DND-41 (cell line): Measurements from ENCODE around the gene VASP.

Source experiments
- ATAC-seq: fragments of 200-7000 bp; cut with Tn5 transposase; 3 replicates; pipeline ENCODE4 v1.9.1; 2021; ENCODE audit warnings: low read depth; ENCODE audit not compliant: insufficient read depth
- DNase-seq: peaks from one replicate; pipeline ENCODE4 v3.0.0-alpha.2; 2020
- H2AFZ ChIP-seq: 2 replicates; pipeline ENCODE4 v1.6.0; 2012; ENCODE audit warnings: low read depth, low read length
- H3K27ac ChIP-seq: 2 replicates; pipeline ENCODE4 v1.5.1; 2012; ENCODE audit warnings: low read length, inconsistent platforms
- H3K27me3 ChIP-seq: fragments of 200-600 bp; sonication (generic); 2 replicates; pipeline ENCODE4 v1.6.0; 2012; ENCODE audit warnings: low read length, mild to moderate bottlenecking, inconsistent platforms; ENCODE audit not compliant: insufficient read depth, poor library complexity
- H3K36me3 ChIP-seq: 2 replicates; pipeline ENCODE4 v1.5.1; 2012; ENCODE audit warnings: low read length, inconsistent platforms; ENCODE audit not compliant: insufficient read depth
- H3K4me1 ChIP-seq: 2 replicates; pipeline ENCODE4 v1.5.1; 2012; ENCODE audit warnings: mild to moderate bottlenecking, low read length; ENCODE audit not compliant: insufficient read depth
- H3K4me2 ChIP-seq: 2 replicates; pipeline ENCODE4 v1.6.0; 2012; ENCODE audit warnings: mild to moderate bottlenecking, moderate library complexity, low read length, inconsistent platforms; ENCODE audit not compliant: insufficient read depth
- H3K4me3 ChIP-seq, 2 experiments: fragments of 200-600 bp in 1 of 2; shearing (Covaris generic) in 1 of 2; 2 replicates each; pipeline ENCODE4 v1.5.1; 2012 to 2016; ENCODE audit warnings: inconsistent platforms in 2 of 2, low read length in 2 of 2, mild to moderate bottlenecking in 2 of 2, low read depth in 1 of 2, moderate library complexity in 1 of 2
- H3K79me2 ChIP-seq: 2 replicates; pipeline ENCODE4 v1.6.0; 2012; ENCODE audit warnings: low read length, inconsistent platforms; ENCODE audit not compliant: insufficient read depth
- H3K9ac ChIP-seq: 2 replicates; pipeline ENCODE4 v1.6.0; 2012; ENCODE audit warnings: low read depth, mild to moderate bottlenecking, inconsistent platforms, low read length, moderate library complexity
- H3K9me3 ChIP-seq: 2 replicates; pipeline ENCODE4 v1.5.1; 2012; ENCODE audit warnings: low read length, moderate library complexity, mild to moderate bottlenecking, inconsistent platforms; ENCODE audit not compliant: insufficient read depth, severe bottlenecking
- H4K20me1 ChIP-seq: 2 replicates; pipeline ENCODE4 v1.6.0; 2012; ENCODE audit warnings: low read length; ENCODE audit not compliant: insufficient read depth
- EZH2 ChIP-seq: IDR thresholded peaks from 3 replicates; pipeline ENCODE4 v1.6.1; 2012; ENCODE audit warnings: borderline replicate concordance, low read depth, mild to moderate bottlenecking, moderate library complexity, low read length, inconsistent platforms; ENCODE audit not compliant: severe bottlenecking
- TF ChIP-seq, protein P1 (sequence below): IDR thresholded peaks from 2 replicates; pipeline ENCODE4 v1.5.1; 2012; ENCODE audit warnings: borderline replicate concordance, low read length, moderate library complexity, mild to moderate bottlenecking; ENCODE audit not compliant: poor library complexity, severe bottlenecking; ENCODE audit errors: extremely low read depth

The VASP gene

GRCh38 chr19:45522010-45522941 lies 15.0 kb downstream of the VASP start:
- no peak overlapping the region for H3K27ac ChIP-seq

DNA sequence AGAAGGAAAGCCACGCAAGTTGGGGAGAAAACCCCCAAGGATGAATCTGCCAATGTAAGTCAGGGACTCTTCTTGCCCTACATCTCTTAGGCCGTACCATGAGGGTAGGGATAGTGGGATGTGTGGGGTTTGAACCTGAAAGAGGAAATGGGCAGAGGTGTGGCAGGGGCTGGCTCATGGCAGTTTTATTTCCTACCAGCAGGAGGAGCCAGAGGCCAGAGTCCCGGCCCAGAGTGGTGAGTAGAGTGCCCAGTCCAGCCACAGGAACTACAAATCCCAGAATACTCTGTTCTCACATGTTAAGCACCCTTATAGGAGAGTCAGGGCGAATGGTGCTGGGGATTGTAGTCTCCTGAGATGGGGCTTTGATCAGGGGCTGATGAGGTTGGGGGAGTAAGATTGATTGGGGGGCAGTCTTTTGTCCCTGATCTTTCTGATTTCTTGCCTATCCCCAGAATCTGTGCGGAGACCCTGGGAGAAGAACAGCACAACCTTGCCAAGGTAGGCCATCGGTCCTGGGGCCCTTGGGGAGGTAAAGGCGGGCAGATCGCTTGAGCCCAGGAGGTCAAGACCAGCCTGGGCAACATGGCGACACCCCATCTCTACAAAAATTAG lies 16.5 kb downstream of the VASP start:
- H3K27ac ChIP-seq, result no peak overlapping the region
- no peak overlapping the region for H3K4me3 ChIP-seq
- H3K4me1 ChIP-seq, result no peaks in the 10 kb centered on the region
- H3K36me3 ChIP-seq, result peaks cover 28% of the 10 kb centered on the region
- no peaks in the 10 kb centered on the region for H3K9me3 ChIP-seq
- H3K79me2 ChIP-seq, result no peaks in the 10 kb centered on the region
- H3K9ac ChIP-seq, result no peak overlapping the region
- H3K4me2 ChIP-seq, result no peak overlapping the region
- DNase-seq (peak; percentile 80), ATAC-seq (peak; percentile 99)
- TF ChIP-seq EZH2, result no peak
- TF ChIP-seq, protein P1, sequence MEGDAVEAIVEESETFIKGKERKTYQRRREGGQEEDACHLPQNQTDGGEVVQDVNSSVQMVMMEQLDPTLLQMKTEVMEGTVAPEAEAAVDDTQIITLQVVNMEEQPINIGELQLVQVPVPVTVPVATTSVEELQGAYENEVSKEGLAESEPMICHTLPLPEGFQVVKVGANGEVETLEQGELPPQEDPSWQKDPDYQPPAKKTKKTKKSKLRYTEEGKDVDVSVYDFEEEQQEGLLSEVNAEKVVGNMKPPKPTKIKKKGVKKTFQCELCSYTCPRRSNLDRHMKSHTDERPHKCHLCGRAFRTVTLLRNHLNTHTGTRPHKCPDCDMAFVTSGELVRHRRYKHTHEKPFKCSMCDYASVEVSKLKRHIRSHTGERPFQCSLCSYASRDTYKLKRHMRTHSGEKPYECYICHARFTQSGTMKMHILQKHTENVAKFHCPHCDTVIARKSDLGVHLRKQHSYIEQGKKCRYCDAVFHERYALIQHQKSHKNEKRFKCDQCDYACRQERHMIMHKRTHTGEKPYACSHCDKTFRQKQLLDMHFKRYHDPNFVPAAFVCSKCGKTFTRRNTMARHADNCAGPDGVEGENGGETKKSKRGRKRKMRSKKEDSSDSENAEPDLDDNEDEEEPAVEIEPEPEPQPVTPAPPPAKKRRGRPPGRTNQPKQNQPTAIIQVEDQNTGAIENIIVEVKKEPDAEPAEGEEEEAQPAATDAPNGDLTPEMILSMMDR, result peak; percentile 90
- no peak overlapping the region for H2AFZ ChIP-seq
- no peaks in the 10 kb centered on the region for H4K20me1 ChIP-seq
- H3K27me3 ChIP-seq, result no peaks in the 10 kb centered on the region

More at GRCh38 chr19:45522010-45522941, 15.0 kb downstream of the VASP start:
- no peak for TF ChIP-seq EZH2
- ATAC-seq (no peak), DNase-seq (no peak)
- Histone ChIP-seq H4K20me1 (no peaks in the 10 kb centered on the region), H2AFZ (no peak overlapping the region), H3K4me1 (no peaks in the 10 kb centered on the region), H3K4me2 (no peak overlapping the region), H3K9ac (no peak overlapping the region), H3K9me3 (no peaks in the 10 kb centered on the region), H3K36me3 (peaks cover 36% of the 10 kb centered on the region), H3K79me2 (no peaks in the 10 kb centered on the region), H3K4me3 (no peak overlapping the region), H3K27me3 (no peaks in the 10 kb centered on the region)

DNA sequence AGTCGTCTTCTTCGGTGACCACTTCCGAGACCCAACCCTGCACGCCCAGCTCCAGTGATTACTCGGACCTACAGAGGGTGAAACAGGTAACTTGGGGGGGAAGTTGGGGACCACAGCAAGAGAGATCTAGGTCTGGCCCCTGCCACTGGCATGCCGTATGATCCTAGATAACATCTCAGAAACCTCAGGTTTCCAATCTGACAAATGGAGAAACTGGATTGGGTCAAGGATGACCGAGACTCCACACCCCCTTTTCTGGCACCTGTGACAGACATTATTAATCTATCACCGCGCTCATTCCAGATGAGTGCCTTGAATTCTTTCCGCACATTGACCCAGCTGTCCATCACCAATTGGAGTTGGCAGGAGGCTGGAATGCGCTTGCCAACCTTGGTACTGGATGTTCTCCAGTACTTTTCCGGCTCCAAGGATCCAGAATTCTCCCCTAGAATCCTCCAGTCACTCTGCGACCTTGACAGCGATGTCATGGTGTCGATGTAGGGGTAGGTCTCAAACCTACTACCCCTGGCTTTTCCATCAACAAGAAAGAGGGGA lies 17.4 kb downstream of the VASP start:
- Histone ChIP-seq H3K4me2 (no peak overlapping the region), H3K27me3 (no peaks in the 10 kb centered on the region), H3K4me1 (no peaks in the 10 kb centered on the region), H3K9me3 (no peaks in the 10 kb centered on the region), H3K36me3 (peaks cover 28% of the 10 kb centered on the region), H4K20me1 (no peaks in the 10 kb centered on the region), H3K79me2 (no peaks in the 10 kb centered on the region), H3K27ac (no peak overlapping the region), H3K9ac (no peak overlapping the region), H3K4me3 (no peak overlapping the region), H2AFZ (no peak overlapping the region)
- TF ChIP-seq EZH2, result no peak
- TF ChIP-seq, protein P1, result no peak
- ATAC-seq, result no peak
- DNase-seq, result no peak

DNA sequence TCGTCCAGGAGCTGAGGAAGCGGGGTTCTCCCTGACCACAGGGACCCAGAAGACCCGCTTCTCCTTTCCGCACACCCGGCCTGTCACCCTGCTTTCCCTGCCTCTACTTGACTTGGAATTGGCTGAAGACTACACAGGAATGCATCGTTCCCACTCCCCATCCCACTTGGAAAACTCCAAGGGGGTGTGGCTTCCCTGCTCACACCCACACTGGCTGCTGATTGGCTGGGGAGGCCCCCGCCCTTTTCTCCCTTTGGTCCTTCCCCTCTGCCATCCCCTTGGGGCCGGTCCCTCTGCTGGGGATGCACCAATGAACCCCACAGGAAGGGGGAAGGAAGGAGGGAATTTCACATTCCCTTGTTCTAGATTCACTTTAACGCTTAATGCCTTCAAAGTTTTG lies 18.9 kb downstream of the VASP start:
- H3K27me3 ChIP-seq, result no peaks in the 10 kb centered on the region
- H3K9me3 ChIP-seq, result no peaks in the 10 kb centered on the region
- H3K36me3 ChIP-seq, result peaks cover 19% of the 10 kb centered on the region
- no peak overlapping the region for H3K4me2 ChIP-seq
- H3K79me2 ChIP-seq, result no peaks in the 10 kb centered on the region
- H3K27ac ChIP-seq, result no peak overlapping the region
- no peaks in the 10 kb centered on the region for H3K4me1 ChIP-seq
- H4K20me1 ChIP-seq, result no peaks in the 10 kb centered on the region
- no peak overlapping the region for H3K4me3 ChIP-seq
- TF ChIP-seq, protein P1, result no peak
- TF ChIP-seq EZH2, result no peak
- ATAC-seq, result no peak
- peak; percentile 40 for DNase-seq
- no peak overlapping the region for H3K9ac ChIP-seq
- H2AFZ ChIP-seq, result no peak overlapping the region
